ENCODE data around the gene XPO6. TPM values are rescaled to one million over a fixed set of nuclear protein-coding genes. Genes with fewer than 3 reads are reported as not detected.
A peak's percentile ranks its signal among the peaks of the same experiment; 100 is the strongest.

XPO6 gene
- total RNA-seq, 1 experiment from 2014 or later: 127 TPM

GRCh38 chr16:28183484-28183883, 28.3 kb downstream of the XPO6 start:
- no peak for DNase-seq (ENCODE audit: low spot score)

DNA sequence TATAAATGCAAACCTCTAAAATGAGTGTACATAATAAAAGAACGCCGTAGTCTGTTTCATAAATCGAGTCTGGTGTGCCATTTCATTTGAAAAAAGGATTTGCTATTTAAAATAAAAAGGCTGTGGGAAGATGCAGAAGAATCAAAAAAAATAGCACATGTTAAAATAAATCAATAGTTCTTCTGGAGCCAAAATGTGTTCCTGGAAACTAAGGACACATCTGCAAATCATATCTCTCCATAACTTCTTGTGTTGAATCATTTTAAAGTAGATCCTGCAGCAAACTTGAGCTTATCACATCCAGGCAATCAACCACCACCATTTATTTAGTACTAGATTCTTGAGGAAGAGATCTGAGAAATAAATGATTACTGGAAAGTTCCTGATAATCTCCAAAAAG, 29.0 kb downstream of the XPO6 start:
- no peak for DNase-seq (ENCODE audit: low spot score)

DNA sequence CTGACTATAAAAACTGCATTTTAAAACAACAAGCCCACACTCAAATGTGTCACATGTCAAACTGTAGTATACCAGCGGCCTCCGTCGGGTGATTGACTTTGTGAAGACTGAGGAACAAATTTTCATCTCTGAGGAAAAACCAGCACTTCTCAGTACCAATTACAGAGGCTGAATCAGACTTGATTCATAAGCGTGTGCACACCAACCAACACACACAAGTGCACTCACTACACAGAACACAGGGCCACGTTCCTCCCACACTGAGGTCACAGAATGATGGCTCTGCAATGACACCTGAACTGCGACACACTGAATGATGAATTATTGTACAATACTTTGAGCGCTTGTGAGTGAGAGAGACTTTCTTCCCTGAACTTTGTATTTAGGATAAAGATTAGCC, 29.6 kb downstream of the XPO6 start:
- no peak for DNase-seq (ENCODE audit: low spot score)

DNA sequence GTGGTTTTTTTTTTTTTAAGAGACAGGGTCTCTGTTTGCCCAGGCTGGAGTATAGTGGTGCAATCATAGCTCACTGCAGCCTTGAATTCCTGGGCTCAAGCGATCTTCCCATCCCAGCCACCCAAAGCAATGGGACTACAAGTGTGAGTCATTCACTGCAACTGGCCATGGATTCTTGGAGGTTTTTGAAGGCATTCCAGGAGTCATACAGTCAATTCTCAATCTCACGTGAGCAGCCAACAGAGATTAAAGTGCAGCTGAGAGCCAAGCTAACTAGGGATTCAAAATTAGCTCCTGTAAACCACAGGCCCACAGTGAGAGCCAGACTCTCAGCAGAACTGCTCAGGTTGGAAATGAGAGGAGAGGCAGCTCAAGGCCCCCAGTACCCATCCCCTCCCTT, 30.2 kb downstream of the XPO6 start:
- peak; percentile 97 for DNase-seq (ENCODE audit: low spot score)

DNA sequence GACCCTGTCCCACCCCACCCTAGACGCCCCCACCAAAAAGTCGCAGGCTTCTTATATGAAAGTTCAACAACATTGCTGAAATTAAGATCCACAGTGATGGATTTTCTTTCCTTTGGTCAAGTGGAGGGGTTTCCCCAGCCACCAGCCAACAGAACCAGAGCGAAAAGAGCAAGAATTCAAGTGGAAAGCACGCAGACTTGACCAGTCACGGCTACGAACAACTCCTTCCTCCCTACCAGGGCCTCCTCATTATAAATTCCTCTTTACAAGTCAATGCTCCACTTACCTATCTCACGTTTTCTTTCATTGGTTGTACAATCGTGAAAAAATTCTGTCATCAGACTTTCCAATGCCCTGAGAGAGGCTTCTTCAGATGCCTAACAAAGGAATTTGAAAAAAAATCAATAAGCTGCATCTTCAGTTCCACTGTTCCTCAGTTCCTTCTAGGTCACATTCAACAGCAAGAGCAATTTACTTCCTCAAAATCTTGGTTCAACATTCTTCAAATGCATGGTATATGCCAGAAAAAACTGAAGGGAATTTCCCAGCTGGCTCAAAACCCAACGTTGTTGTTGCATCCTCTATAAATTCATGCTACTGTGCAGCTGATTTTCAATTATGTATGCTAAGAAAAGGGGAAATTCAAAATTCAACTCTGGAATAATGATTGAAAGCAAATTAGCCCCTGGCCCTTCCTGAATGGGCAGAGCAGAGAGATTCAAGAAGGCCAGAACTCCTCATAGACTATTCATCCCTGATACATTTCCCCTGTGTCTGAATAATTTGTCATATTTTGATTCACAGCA, 30.9 kb downstream of the XPO6 start:
- peak; percentile 62 for DNase-seq (ENCODE audit: low spot score)

GRCh38 chr16:28179354-28179753, 32.4 kb downstream of the XPO6 start:
- DNase-seq (ENCODE audit: low spot score): peak; percentile 28

DNA sequence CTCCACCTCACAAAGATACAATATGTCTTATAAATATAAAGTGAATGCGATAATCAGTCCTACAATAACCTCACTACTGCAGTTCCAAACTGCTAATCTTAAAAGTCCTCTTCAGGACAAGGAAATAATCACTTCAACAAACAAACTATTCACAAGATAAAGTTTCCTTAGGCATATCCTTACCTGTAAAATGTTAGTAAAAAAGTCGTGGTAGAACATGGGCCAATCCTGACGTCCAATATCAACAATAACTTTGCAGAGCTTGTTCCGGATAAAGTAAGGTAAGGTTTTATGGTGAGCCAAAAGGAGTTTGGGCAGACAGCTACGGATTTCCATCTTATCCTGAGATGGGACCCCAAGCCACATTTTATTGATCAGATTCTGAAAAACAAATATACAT, 36.0 kb downstream of the XPO6 start:
- DNase-seq (ENCODE audit: low spot score): no peak

GRCh38 chr16:28172336-28172735, 39.4 kb downstream of the XPO6 start:
- no peak for DNase-seq (ENCODE audit: low spot score)

GRCh38 chr16:28171816-28172215, 39.9 kb downstream of the XPO6 start:
- no peak for DNase-seq (ENCODE audit: low spot score)

GRCh38 chr16:28168991-28169554, 42.7 kb downstream of the XPO6 start:
- no peak for DNase-seq (ENCODE audit: low spot score)

GRCh38 chr16:28167730-28168129, 44.0 kb downstream of the XPO6 start:
- no peak for DNase-seq (ENCODE audit: low spot score)

GRCh38 chr16:28167221-28167620, 44.5 kb downstream of the XPO6 start:
- DNase-seq (ENCODE audit: low spot score): no peak

- peak; percentile 73 for DNase-seq (ENCODE audit: low spot score)
Measured at GRCh38 chr16:28166394-28167208, 45.2 kb downstream of the XPO6 start.

DNA sequence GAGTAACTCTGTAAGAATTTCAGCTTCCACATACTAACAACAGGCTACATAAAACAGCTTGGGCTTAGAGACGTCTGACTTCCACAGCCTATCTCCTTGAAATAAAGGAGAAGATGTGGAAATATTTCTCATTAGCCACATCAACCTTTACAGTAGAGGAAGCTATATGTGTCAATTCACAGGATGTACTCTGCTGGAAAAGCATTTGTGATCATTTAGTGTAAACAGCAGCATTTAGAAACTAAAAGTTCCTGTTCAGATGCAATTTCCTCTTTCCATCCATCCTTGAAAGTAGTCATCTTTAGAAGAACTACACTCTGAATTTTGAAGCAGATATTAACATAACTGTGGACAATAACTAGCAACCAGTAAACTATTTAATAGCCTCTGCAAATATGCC, 46.2 kb downstream of the XPO6 start:
- DNase-seq (ENCODE audit: low spot score): no peak

DNA sequence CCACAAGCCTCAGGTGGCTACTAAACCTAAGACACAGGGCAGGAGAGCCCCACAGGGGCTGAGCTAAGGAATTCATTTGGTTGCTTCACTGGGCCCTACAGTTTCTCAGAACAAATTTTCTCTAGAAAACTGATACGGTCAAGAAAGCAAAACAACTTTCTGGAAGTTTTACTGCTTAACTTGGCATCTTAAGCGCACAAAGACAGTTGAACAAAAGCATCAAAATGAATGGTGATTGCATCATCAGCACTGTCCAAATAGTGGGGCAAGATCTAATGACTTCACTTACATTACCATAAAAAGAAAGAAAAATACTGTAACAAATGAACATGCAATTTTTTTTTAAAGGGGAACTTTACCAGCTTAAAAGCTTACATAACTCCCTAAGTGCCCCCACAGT, 47.6 kb downstream of the XPO6 start:
- DNase-seq (ENCODE audit: low spot score): no peak

DNA sequence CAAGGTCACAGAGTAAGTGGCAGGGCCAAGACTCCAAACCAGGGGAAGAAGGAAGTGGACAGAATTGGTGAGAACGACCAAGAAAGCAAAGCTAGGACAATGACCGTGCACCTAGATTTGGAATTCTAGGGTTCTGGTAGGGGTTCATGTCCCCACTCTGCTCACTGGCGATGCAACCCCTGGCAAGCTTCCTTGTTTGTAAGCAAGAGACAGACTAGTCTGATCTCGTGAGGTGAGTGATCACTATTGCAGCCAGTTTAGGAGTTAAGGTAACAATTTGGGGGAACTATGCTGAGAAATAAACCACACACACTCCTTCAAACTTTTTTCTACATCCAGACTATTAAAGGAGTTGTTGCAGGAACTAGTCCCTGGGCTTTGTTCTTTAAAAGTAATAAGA, 48.1 kb downstream of the XPO6 start:
- DNase-seq (ENCODE audit: low spot score): no peak

GRCh38 chr16:28162326-28162877, 49.4 kb downstream of the XPO6 start:
- DNase-seq (ENCODE audit: low spot score): no peak

DNA sequence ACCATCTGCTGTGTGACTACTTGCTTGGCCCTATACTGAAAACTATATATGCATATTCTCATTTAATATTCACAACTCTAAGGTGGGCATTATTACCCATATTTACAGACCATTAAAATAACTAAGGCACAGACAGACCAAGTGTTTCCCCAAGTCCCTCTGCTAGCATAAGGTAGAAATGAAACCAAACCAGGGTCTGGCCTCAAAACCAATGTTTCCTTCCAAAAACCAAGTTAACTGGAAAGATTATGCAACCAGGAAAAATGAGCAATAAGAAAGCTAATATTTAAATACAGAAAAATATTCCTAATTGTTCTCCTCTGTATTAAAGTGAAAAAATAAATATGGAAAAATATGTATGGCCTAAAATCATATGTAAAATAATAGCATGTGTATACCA, 50.1 kb downstream of the XPO6 start:
- DNase-seq (ENCODE audit: low spot score): no peak

DNA sequence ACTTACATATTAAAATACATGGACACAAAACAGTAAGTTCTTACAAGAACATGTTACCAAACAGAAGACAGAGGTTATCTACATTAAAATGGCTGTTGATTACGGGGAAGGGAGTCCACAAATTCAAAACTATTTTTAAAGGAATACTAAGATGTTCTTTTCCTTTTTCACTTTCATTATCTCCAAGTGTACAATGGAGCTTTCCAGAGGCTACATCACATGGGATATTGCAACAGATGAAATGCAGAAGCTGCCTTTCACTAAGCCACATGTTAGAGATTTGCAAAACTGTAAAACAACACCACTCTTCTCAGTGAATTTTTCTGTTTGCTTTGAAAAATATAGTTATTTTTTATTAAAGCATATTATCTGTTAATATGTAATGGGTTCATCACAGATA, 53.6 kb downstream of the XPO6 start:
- DNase-seq (ENCODE audit: low spot score): no peak

DNA sequence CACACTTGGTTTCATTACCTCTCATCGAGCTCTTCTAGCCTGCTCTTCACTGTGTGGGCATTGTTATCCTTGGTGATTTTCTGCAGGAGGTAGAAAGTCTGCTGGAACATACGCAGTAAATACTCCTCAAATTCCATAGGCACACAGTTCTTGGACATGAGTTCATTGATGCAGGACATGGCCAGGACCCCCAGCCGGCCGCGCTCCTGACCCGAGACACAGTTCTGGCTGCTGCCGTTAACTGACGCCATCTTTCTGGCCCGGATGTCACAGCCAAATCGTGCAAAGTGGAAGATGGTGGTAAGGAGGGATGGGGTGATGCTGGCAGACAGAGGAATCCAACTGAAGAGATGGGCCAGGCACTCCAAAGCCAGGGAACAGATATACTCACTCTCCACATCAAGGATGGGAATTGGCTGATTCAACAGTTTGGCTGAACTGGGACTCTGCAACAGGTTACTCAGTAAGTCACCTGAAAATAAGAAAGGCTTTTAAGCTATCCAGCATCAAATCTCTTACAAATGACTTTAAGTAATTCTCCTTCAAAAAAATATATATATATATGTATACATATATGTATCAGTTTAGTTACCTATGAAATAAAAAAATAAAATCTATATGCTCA, 55.6 kb downstream of the XPO6 start:
- no peak for DNase-seq (ENCODE audit: low spot score)

DNA sequence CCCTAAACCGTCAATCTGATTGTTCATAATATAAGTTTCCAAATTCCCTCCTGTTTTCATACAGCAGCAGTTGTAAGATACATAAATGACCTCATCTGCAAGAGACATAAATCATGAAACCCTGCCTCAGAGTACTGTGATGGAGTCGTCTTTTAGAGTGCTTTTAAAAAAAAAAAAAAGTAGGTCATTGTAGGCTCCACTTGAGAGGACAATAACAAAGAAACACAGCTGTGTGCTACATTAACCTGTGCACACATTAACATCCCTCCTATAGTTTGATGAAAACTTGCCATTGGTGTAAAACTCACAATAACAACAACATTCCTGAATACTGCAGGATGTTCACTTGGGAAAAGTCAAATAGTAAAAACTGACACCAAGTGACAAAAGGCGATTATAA, 56.5 kb downstream of the XPO6 start:
- no peak for DNase-seq (ENCODE audit: low spot score)

GRCh38 chr16:28151180-28151579, 60.6 kb downstream of the XPO6 start:
- no peak for DNase-seq (ENCODE audit: low spot score)

Data from A172 (cell line).